GM23338 (cell line): Measurements from ENCODE around the gene LTBP2. TPM values are rescaled to one million over a fixed set of nuclear protein-coding genes. Genes with fewer than 3 reads are reported as not detected.
A peak's percentile ranks its signal among the peaks of the same experiment; 100 is the strongest.

ENCODE experiments used
- ATAC-seq: fragments of 200-7000 bp; cut with Tn5 transposase; 3 replicates; pipeline ENCODE4 v1.9.1; 2020
- DNase-seq: peaks from one replicate; pipeline ENCODE4 v3.0.0-alpha.2; 2015; ENCODE audit warnings: low spot score
- H2AFZ ChIP-seq: fragments of 200-600 bp; sonication (generic); 2 replicates; pipeline ENCODE4 v1.8.0; 2016; ENCODE audit warnings: antibody characterized with exemption, mild to moderate bottlenecking, moderate library complexity
- H3F3A ChIP-seq: fragments of 200-600 bp; sonication (generic); replicated peaks from 2 replicates; pipeline ENCODE4 v1.8.0; 2017; ENCODE audit warnings: antibody characterized with exemption, mixed run types, low read depth
- H3K27ac ChIP-seq: fragments of 200-600 bp; sonication (generic); 2 replicates; pipeline ENCODE4 v1.6.1; 2016; ENCODE audit warnings: low read depth
- H3K27me3 ChIP-seq: fragments of 200-600 bp; sonication (generic); 2 replicates; pipeline ENCODE4 v1.8.0; 2016; ENCODE audit warnings: mild to moderate bottlenecking, mixed run types, moderate library complexity; ENCODE audit not compliant: insufficient read depth
- H3K36me3 ChIP-seq: fragments of 200-600 bp; sonication (generic); 2 replicates; pipeline ENCODE4 v1.8.0; 2016; ENCODE audit warnings: mild to moderate bottlenecking; ENCODE audit not compliant: insufficient read depth
- H3K4me1 ChIP-seq: fragments of 200-600 bp; sonication (generic); 2 replicates; pipeline ENCODE4 v1.8.0; 2016; ENCODE audit warnings: mild to moderate bottlenecking, moderate library complexity; ENCODE audit not compliant: insufficient read depth
- H3K4me2 ChIP-seq: fragments of 200-600 bp; sonication (generic); 2 replicates; pipeline ENCODE4 v1.7.1; 2017; ENCODE audit warnings: mixed run types
- H3K4me3 ChIP-seq: fragments of 200-600 bp; sonication (generic); 2 replicates; pipeline ENCODE4 v1.6.1; 2016; ENCODE audit warnings: mixed run types
- H3K79me2 ChIP-seq: fragments of 200-600 bp; sonication (generic); replicated peaks from 2 replicates; pipeline ENCODE4 v1.8.0; 2017; ENCODE audit warnings: mild to moderate bottlenecking; ENCODE audit not compliant: insufficient read depth
- H3K9me2 ChIP-seq: fragments of 200-600 bp; sonication (generic); 2 replicates; pipeline ENCODE4 v1.8.0; 2017; ENCODE audit not compliant: insufficient read depth
- H4K20me1 ChIP-seq: fragments of 200-600 bp; sonication (generic); replicated peaks from 2 replicates; pipeline ENCODE4 v1.8.0; 2017; ENCODE audit warnings: mild to moderate bottlenecking; ENCODE audit not compliant: insufficient read depth
- H3K27ac Mint-ChIP-seq: 2 replicates; pipeline ENCODE4 v1.8.0; 2020; ENCODE audit warnings: inconsistent platforms, mild to moderate bottlenecking, moderate library complexity, mixed read lengths
- H3K27me3 Mint-ChIP-seq: 3 replicates; pipeline ENCODE4 v1.8.0; 2022; ENCODE audit warnings: low read depth, mild to moderate bottlenecking, moderate library complexity, mixed read lengths, inconsistent platforms; ENCODE audit not compliant: insufficient read depth, poor library complexity
- H3K36me3 Mint-ChIP-seq: 3 replicates; pipeline ENCODE4 v1.8.0; 2021; ENCODE audit warnings: low read depth, mild to moderate bottlenecking, inconsistent platforms, moderate library complexity, mixed read lengths
- H3K4me1 Mint-ChIP-seq: 3 replicates; pipeline ENCODE4 v1.8.0; 2020; ENCODE audit warnings: mild to moderate bottlenecking, inconsistent platforms, mixed read lengths
- H3K4me3 Mint-ChIP-seq: 3 replicates; pipeline ENCODE4 v1.8.0; 2021; ENCODE audit warnings: moderate library complexity, mild to moderate bottlenecking, inconsistent platforms, mixed read lengths
- H3K9me3 Mint-ChIP-seq: 3 replicates; pipeline ENCODE4 v1.8.0; 2020; ENCODE audit warnings: moderate library complexity, mild to moderate bottlenecking, inconsistent platforms, mixed read lengths
- EZH2 ChIP-seq: fragments of 200-600 bp; sonication (generic); IDR thresholded peaks from one replicate; pipeline ENCODE4 v1.8.0; 2017; ENCODE audit warnings: antibody characterized with exemption, mild to moderate bottlenecking, low read depth; ENCODE audit not compliant: unreplicated experiment
- EZH2phosphoT487 ChIP-seq: fragments of 200-600 bp; sonication (generic); IDR thresholded peaks from one replicate; pipeline ENCODE4 v1.8.1; 2018; ENCODE audit warnings: antibody characterized with exemption; ENCODE audit not compliant: unreplicated experiment
- JUNB ChIP-seq: IDR thresholded peaks from one replicate; pipeline ENCODE4 v1.6.1; 2016; ENCODE audit warnings: antibody characterized with exemption; ENCODE audit not compliant: unreplicated experiment
- NANOG ChIP-seq: IDR thresholded peaks from 2 replicates; pipeline ENCODE4 v1.6.1; 2016; ENCODE audit warnings: antibody characterized with exemption, borderline replicate concordance
- POLR2AphosphoS5 ChIP-seq: IDR thresholded peaks from 2 replicates; pipeline ENCODE4 v1.6.1; 2016; ENCODE audit warnings: antibody characterized with exemption, low read depth
- STAT1 ChIP-seq: IDR thresholded peaks from one replicate; pipeline ENCODE4 v1.6.1; 2016; ENCODE audit warnings: antibody characterized with exemption; ENCODE audit not compliant: unreplicated experiment
- ZNF114 ChIP-seq: fragments of 250-450 bp; sonication (Bioruptor Pico); IDR thresholded peaks from 2 replicates; pipeline ENCODE4 v1.5.0; 2020; ENCODE audit warnings: mild to moderate bottlenecking, moderate library complexity
- ZNF331 ChIP-seq: fragments of 250-450 bp; sonication (Bioruptor Pico); IDR thresholded peaks from 2 replicates; pipeline ENCODE4 v1.5.0; 2020; ENCODE audit warnings: low read depth, mild to moderate bottlenecking, moderate library complexity
- polyA plus RNA-seq: library from polyadenylated mRNA; unstranded; fragments of >200 nt; fragmentation: Nextera tagmentation; extraction: Ambion mirVana; gene quantifications from 2 replicates; pipeline ENCODE4 v1.2.1, GENCODE V29; 2016
- total RNA-seq: library from RNA; depleted of rRNA; stranded (reverse); fragments of >200 nt; shearing (Covaris generic); gene quantifications from 2 replicates; pipeline ENCODE4 v1.2.3, GENCODE V29; 2014
- TF ChIP-seq, protein P1 (sequence below): IDR thresholded peaks from 2 replicates; pipeline ENCODE4 v1.6.1; 2016; ENCODE audit warnings: antibody characterized with exemption
- TF ChIP-seq, protein P2 (sequence below): fragments of 250-450 bp; sonication (Bioruptor Pico); IDR thresholded peaks from 2 replicates; pipeline ENCODE4 v1.5.0; 2020; ENCODE audit warnings: mild to moderate bottlenecking, moderate library complexity
- TF ChIP-seq, protein P3 (sequence below): IDR thresholded peaks from one replicate; pipeline ENCODE4 v1.6.1; 2018; ENCODE audit warnings: antibody characterized with exemption; ENCODE audit not compliant: unreplicated experiment

Gene LTBP2
- total and polyA plus RNA-seq, 2 experiments from 2014 or later, result 0.27 to 0.49 TPM

DNA sequence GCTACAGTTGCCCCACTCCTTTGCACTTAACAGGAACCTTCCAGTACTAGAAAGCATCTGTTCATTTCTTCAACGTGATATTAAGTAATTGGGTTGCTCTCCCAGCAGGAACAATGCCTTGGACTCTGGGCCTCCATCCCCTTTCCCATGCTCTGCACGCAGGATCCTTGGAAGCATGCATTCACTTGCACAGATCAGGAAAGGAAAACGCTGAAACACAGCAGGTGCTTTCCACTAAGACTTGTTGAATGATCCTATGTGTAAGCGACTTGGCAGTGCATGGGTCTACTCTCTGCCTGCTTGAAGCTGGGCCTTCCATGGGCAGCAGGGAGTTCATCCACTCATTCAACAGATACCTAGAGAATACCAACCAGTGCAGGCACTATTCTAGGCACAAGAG, 2.3 kb downstream of the LTBP2 start:
- DNase-seq (no peak), ATAC-seq (no peak)
- Histone ChIP-seq H3K4me3 (no peak overlapping the region), H3F3A (no peaks in the 10 kb centered on the region; the same call in 1 of the 2 replicates), H3K4me1 (no peaks in the 10 kb centered on the region), H2AFZ (no peak overlapping the region), H3K4me2 (no peak overlapping the region), H3K27me3 (peaks cover 38% of the 10 kb centered on the region), H3K9me2 (no peaks in the 10 kb centered on the region), H3K27ac (no peak overlapping the region), H3K36me3 (no peaks in the 10 kb centered on the region), H4K20me1 (no peaks in the 10 kb centered on the region), H3K79me2 (no peaks in the 10 kb centered on the region)
- peak overlapping the region; percentile 38; the same call in 1 of the 3 replicates for H3K4me3 Mint-ChIP-seq
- H3K27ac Mint-ChIP-seq, result no peak overlapping the region
- H3K4me1 Mint-ChIP-seq, result peaks cover 10% of the 10 kb centered on the region
- TF ChIP-seq, protein P1, sequence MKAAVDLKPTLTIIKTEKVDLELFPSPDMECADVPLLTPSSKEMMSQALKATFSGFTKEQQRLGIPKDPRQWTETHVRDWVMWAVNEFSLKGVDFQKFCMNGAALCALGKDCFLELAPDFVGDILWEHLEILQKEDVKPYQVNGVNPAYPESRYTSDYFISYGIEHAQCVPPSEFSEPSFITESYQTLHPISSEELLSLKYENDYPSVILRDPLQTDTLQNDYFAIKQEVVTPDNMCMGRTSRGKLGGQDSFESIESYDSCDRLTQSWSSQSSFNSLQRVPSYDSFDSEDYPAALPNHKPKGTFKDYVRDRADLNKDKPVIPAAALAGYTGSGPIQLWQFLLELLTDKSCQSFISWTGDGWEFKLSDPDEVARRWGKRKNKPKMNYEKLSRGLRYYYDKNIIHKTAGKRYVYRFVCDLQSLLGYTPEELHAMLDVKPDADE, result no peak
- TF ChIP-seq ZNF331 (CRISPR knock-in tag), result no peak
- no peak for TF ChIP-seq EZH2phosphoT487
- TF ChIP-seq STAT1, result no peak
- TF ChIP-seq, protein P2, sequence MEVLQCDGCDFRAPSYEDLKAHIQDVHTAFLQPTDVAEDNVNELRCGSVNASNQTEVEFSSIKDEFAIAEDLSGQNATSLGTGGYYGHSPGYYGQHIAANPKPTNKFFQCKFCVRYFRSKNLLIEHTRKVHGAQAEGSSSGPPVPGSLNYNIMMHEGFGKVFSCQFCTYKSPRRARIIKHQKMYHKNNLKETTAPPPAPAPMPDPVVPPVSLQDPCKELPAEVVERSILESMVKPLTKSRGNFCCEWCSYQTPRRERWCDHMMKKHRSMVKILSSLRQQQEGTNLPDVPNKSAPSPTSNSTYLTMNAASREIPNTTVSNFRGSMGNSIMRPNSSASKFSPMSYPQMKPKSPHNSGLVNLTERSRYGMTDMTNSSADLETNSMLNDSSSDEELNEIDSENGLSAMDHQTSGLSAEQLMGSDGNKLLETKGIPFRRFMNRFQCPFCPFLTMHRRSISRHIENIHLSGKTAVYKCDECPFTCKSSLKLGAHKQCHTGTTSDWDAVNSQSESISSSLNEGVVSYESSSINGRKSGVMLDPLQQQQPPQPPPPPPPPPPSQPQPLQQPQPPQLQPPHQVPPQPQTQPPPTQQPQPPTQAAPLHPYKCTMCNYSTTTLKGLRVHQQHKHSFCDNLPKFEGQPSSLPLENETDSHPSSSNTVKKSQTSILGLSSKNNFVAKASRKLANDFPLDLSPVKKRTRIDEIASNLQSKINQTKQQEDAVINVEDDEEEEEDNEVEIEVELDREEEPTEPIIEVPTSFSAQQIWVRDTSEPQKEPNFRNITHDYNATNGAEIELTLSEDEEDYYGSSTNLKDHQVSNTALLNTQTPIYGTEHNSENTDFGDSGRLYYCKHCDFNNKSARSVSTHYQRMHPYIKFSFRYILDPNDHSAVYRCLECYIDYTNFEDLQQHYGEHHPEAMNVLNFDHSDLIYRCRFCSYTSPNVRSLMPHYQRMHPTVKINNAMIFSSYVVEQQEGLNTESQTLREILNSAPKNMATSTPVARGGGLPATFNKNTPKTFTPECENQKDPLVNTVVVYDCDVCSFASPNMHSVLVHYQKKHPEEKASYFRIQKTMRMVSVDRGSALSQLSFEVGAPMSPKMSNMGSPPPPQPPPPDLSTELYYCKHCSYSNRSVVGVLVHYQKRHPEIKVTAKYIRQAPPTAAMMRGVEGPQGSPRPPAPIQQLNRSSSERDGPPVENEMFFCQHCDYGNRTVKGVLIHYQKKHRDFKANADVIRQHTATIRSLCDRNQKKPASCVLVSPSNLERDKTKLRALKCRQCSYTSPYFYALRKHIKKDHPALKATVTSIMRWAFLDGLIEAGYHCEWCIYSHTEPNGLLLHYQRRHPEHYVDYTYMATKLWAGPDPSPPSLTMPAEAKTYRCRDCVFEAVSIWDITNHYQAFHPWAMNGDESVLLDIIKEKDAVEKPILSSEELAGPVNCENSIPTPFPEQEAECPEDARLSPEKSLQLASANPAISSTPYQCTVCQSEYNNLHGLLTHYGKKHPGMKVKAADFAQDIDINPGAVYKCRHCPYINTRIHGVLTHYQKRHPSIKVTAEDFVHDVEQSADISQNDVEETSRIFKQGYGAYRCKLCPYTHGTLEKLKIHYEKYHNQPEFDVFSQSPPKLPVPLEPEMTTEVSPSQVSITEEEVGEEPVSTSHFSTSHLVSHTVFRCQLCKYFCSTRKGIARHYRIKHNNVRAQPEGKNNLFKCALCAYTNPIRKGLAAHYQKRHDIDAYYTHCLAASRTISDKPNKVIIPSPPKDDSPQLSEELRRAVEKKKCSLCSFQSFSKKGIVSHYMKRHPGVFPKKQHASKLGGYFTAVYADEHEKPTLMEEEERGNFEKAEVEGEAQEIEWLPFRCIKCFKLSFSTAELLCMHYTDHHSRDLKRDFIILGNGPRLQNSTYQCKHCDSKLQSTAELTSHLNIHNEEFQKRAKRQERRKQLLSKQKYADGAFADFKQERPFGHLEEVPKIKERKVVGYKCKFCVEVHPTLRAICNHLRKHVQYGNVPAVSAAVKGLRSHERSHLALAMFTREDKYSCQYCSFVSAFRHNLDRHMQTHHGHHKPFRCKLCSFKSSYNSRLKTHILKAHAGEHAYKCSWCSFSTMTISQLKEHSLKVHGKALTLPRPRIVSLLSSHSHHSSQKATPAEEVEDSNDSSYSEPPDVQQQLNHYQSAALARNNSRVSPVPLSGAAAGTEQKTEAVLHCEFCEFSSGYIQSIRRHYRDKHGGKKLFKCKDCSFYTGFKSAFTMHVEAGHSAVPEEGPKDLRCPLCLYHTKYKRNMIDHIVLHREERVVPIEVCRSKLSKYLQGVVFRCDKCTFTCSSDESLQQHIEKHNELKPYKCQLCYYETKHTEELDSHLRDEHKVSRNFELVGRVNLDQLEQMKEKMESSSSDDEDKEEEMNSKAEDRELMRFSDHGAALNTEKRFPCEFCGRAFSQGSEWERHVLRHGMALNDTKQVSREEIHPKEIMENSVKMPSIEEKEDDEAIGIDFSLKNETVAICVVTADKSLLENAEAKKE (CRISPR knock-in tag), result no peak
- TF ChIP-seq POLR2AphosphoS5, result no peak
- no peak for TF ChIP-seq JUNB
- TF ChIP-seq ZNF114 (CRISPR knock-in tag), result no peak
- no peak for TF ChIP-seq NANOG
- TF ChIP-seq, protein P3, sequence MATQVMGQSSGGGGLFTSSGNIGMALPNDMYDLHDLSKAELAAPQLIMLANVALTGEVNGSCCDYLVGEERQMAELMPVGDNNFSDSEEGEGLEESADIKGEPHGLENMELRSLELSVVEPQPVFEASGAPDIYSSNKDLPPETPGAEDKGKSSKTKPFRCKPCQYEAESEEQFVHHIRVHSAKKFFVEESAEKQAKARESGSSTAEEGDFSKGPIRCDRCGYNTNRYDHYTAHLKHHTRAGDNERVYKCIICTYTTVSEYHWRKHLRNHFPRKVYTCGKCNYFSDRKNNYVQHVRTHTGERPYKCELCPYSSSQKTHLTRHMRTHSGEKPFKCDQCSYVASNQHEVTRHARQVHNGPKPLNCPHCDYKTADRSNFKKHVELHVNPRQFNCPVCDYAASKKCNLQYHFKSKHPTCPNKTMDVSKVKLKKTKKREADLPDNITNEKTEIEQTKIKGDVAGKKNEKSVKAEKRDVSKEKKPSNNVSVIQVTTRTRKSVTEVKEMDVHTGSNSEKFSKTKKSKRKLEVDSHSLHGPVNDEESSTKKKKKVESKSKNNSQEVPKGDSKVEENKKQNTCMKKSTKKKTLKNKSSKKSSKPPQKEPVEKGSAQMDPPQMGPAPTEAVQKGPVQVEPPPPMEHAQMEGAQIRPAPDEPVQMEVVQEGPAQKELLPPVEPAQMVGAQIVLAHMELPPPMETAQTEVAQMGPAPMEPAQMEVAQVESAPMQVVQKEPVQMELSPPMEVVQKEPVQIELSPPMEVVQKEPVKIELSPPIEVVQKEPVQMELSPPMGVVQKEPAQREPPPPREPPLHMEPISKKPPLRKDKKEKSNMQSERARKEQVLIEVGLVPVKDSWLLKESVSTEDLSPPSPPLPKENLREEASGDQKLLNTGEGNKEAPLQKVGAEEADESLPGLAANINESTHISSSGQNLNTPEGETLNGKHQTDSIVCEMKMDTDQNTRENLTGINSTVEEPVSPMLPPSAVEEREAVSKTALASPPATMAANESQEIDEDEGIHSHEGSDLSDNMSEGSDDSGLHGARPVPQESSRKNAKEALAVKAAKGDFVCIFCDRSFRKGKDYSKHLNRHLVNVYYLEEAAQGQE, result no peak
- no peak for TF ChIP-seq EZH2
- H3K27me3 Mint-ChIP-seq, result peaks cover 48% of the 10 kb centered on the region
- H3K36me3 Mint-ChIP-seq, result peaks cover 4% of the 10 kb centered on the region; the same call in 1 of the 3 replicates
- H3K9me3 Mint-ChIP-seq, result peaks cover 10% of the 10 kb centered on the region; the same call in 2 of the 3 replicates
